HEK293T (cell line): Measurements from ENCODE around the gene KISS1R.

ENCODE experiments used
- ARNT ChIP-seq: fragments of 450-650 bp; IDR thresholded peaks from 2 replicates; pipeline ENCODE4 v1.6.1; 2017; ENCODE audit warnings: mild to moderate bottlenecking
- BHLHE40 ChIP-seq: fragments of 450-650 bp; IDR thresholded peaks from 2 replicates; pipeline ENCODE4 v1.6.1; 2016; ENCODE audit warnings: mild to moderate bottlenecking, moderate library complexity, borderline replicate concordance
- CTBP1 ChIP-seq: fragments of 450-650 bp; IDR thresholded peaks from 2 replicates; pipeline ENCODE4 v1.6.1; 2016; ENCODE audit warnings: borderline replicate concordance
- ELF4 ChIP-seq: fragments of 450-650 bp; IDR thresholded peaks from 2 replicates; pipeline ENCODE4 v1.6.1; 2017; ENCODE audit warnings: antibody characterized with exemption
- FOXA1 ChIP-seq: fragments of 450-650 bp; IDR thresholded peaks from 2 replicates; pipeline ENCODE4 v1.6.1; 2016; ENCODE audit warnings: mild to moderate bottlenecking
- FOXK2 ChIP-seq: fragments of 450-650 bp; IDR thresholded peaks from 2 replicates; pipeline ENCODE4 v1.6.1; 2016; ENCODE audit warnings: mild to moderate bottlenecking
- FOXM1 ChIP-seq: fragments of 450-650 bp; IDR thresholded peaks from 2 replicates; pipeline ENCODE4 v1.6.1; 2017; ENCODE audit warnings: mild to moderate bottlenecking, borderline replicate concordance
- L3MBTL2 ChIP-seq: fragments of 450-650 bp; conservative IDR thresholded peaks from 2 replicates; pipeline ENCODE4 v1.6.1; 2016; ENCODE audit warnings: mild to moderate bottlenecking
- LEF1 ChIP-seq: fragments of 450-650 bp; IDR thresholded peaks from 2 replicates; pipeline ENCODE4 v1.6.1; 2017; ENCODE audit warnings: mild to moderate bottlenecking, borderline replicate concordance
- PKNOX1 ChIP-seq: fragments of 450-650 bp; IDR thresholded peaks from 2 replicates; pipeline ENCODE4 v1.6.1; 2016
- SP1 ChIP-seq: fragments of 450-650 bp; IDR thresholded peaks from 2 replicates; pipeline ENCODE4 v1.6.1; 2017
- SUZ12 ChIP-seq: fragments of 450-650 bp; IDR thresholded peaks from 2 replicates; pipeline ENCODE4 v1.6.1; 2016; ENCODE audit warnings: mild to moderate bottlenecking
- TARDBP ChIP-seq: fragments of 450-650 bp; IDR thresholded peaks from 2 replicates; pipeline ENCODE4 v1.6.1; 2016
- ZNF384 ChIP-seq: fragments of 450-650 bp; IDR thresholded peaks from 2 replicates; pipeline ENCODE4 v1.6.1; 2016

GRCh38 chr19:964116-964520 lies 47.0 kb downstream of the KISS1R start:
- no peak for TF ChIP-seq SUZ12
- TF ChIP-seq ZNF384, result no peak
- TF ChIP-seq PKNOX1, result no peak
- TF ChIP-seq FOXA1, result no peak
- TF ChIP-seq L3MBTL2, result no peak
- no peak for TF ChIP-seq TARDBP
- TF ChIP-seq BHLHE40, result no peak
- no peak for TF ChIP-seq SP1
- no peak for TF ChIP-seq FOXM1
- no peak for TF ChIP-seq LEF1
- no peak for TF ChIP-seq ARNT
- no peak for TF ChIP-seq CTBP1
- TF ChIP-seq FOXK2, result no peak
- TF ChIP-seq ELF4, result no peak
